Measurements from ENCODE around the gene TRAPPC14.

DNA sequence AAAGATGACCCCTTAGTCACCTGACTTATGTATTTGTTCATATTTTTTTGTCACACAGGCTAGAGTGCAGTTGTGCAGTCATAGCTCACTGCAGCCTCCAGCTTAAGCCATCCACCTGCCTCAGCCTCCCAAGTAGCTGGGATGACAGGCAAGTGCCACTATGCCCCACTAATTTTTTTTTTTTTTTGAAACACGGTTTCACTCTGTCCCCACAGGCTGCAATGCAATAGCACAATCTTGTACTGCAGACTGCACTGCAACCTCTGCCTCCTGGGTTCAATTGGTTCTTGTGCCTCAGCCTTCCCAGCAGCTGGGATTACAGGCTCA lies 29.9 kb downstream of the TRAPPC14 start:
- TF ChIP-seq, protein P1, sequence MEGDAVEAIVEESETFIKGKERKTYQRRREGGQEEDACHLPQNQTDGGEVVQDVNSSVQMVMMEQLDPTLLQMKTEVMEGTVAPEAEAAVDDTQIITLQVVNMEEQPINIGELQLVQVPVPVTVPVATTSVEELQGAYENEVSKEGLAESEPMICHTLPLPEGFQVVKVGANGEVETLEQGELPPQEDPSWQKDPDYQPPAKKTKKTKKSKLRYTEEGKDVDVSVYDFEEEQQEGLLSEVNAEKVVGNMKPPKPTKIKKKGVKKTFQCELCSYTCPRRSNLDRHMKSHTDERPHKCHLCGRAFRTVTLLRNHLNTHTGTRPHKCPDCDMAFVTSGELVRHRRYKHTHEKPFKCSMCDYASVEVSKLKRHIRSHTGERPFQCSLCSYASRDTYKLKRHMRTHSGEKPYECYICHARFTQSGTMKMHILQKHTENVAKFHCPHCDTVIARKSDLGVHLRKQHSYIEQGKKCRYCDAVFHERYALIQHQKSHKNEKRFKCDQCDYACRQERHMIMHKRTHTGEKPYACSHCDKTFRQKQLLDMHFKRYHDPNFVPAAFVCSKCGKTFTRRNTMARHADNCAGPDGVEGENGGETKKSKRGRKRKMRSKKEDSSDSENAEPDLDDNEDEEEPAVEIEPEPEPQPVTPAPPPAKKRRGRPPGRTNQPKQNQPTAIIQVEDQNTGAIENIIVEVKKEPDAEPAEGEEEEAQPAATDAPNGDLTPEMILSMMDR (IDR thresholded peaks at IDR 0.05): no peak
- no peak for TF ChIP-seq POLR2A (IDR thresholded peaks at IDR 0.05)
